PC-9 (cell line): ENCODE measurements around the gene ATG2B. TPM values are rescaled to one million over a fixed set of nuclear protein-coding genes. Genes with fewer than 3 reads are reported as not detected.
A peak's percentile ranks its signal among the peaks of the same experiment; 100 is the strongest.

Source experiments
- Bru-seq: library from RNA; stranded (reverse); fragments of 400-500 nt; gene quantifications from one replicate; lab custom pipeline; 2021; lab: Mats Ljungman, UMichigan
- BruChase-seq, 2 experiments: library from RNA; stranded (reverse); fragments of 400-500 nt; gene quantifications; one replicate each; lab custom pipeline; 2021; lab: Mats Ljungman, UMichigan
- BruUV-seq: library from RNA; stranded (reverse); fragments of 400-500 nt; replicated peaks from 2 replicates; lab custom pipeline; 2021; lab: Mats Ljungman, UMichigan
- CTCF ChIA-PET: fragments of 300-600 bp; sonication (Branson Sonifier 250); formaldehyde crosslinking; loops from one replicate; lab custom pipeline; 2022; ENCODE audit warnings: antibody characterized with exemption; lab: Charles Lee
- POLR2A ChIA-PET: fragments of 300-600 bp; sonication (Branson Sonifier 250); formaldehyde crosslinking; loops from one replicate; lab custom pipeline; 2022; ENCODE audit warnings: antibody characterized with exemption; ENCODE audit not compliant: unreplicated experiment; lab: Charles Lee
- DNase-seq, 2 experiments: peaks; one replicate each; pipeline versions ENCODE4 v3.0.0 to v3.0.0-alpha.2; 2015 to 2022; ENCODE audit warnings: mixed read lengths in 1 of 2
- H2AFZ ChIP-seq: fragments of 200-600 bp; sonication (generic); 2 replicates; pipeline ENCODE4 v1.8.1; 2017; ENCODE audit warnings: antibody characterized with exemption
- H3F3A ChIP-seq: fragments of 200-600 bp; sonication (generic); 2 replicates; pipeline ENCODE4 v1.8.1; 2017; ENCODE audit warnings: antibody characterized with exemption, mild to moderate bottlenecking, low read depth; ENCODE audit not compliant: insufficient read depth
- H3K27ac ChIP-seq: fragments of 200-600 bp; sonication (generic); 2 replicates; pipeline ENCODE4 v1.6.1; 2016; ENCODE audit warnings: mixed run types
- H3K27me3 ChIP-seq: fragments of 200-600 bp; sonication (generic); 2 replicates; pipeline ENCODE4 v1.6.1; 2016; ENCODE audit warnings: low read depth, mixed run types; ENCODE audit not compliant: insufficient read depth
- H3K36me3 ChIP-seq: fragments of 200-600 bp; sonication (generic); 2 replicates; pipeline ENCODE4 v1.6.1; 2016; ENCODE audit warnings: low read depth, mixed run types
- H3K4me1 ChIP-seq: fragments of 200-600 bp; sonication (generic); replicated peaks from 2 replicates; pipeline ENCODE4 v1.6.1; 2016; ENCODE audit warnings: mixed run types; ENCODE audit not compliant: insufficient read depth
- H3K4me2 ChIP-seq: fragments of 200-600 bp; sonication (generic); 2 replicates; pipeline ENCODE4 v1.6.1; 2017; ENCODE audit warnings: mixed run types
- H3K4me3 ChIP-seq: fragments of 200-600 bp; sonication (generic); 2 replicates; pipeline ENCODE4 v1.6.1; 2016; ENCODE audit warnings: mixed run types
- H3K79me2 ChIP-seq: fragments of 200-600 bp; sonication (generic); 2 replicates; pipeline ENCODE4 v1.6.1; 2017; ENCODE audit warnings: low read depth, mixed run types
- H3K9me2 ChIP-seq: fragments of 200-600 bp; sonication (generic); 2 replicates; pipeline ENCODE4 v1.8.1; 2017; ENCODE audit warnings: mild to moderate bottlenecking; ENCODE audit not compliant: insufficient read depth
- H3K9me3 ChIP-seq: fragments of 200-600 bp; sonication (generic); 2 replicates; pipeline ENCODE4 v1.8.1; 2016; ENCODE audit warnings: low read depth; ENCODE audit not compliant: insufficient read depth
- H4K20me1 ChIP-seq: fragments of 200-600 bp; sonication (generic); 2 replicates; pipeline ENCODE4 v1.8.1; 2017; ENCODE audit not compliant: insufficient read depth
- CTCF ChIP-seq: fragments of 200-600 bp; sonication (generic); conservative IDR thresholded peaks from 2 replicates; pipeline ENCODE4 v1.6.1; 2017; ENCODE audit warnings: mixed run types, antibody characterized with exemption, mild to moderate bottlenecking, moderate library complexity
- EZH2 ChIP-seq: fragments of 200-600 bp; sonication (generic); IDR thresholded peaks from 2 replicates; pipeline ENCODE4 v1.8.0; 2017; ENCODE audit warnings: antibody characterized with exemption, low read depth
- intact Hi-C: fragments of 100-400 bp; cut with micrococcal nuclease; formaldehyde crosslinking; loops from one replicate; pipeline ENCODE4 v1.10.0; 2022; ENCODE audit not compliant: unreplicated experiment
- long read RNA-seq: library from polyadenylated mRNA; stranded (forward); transcript quantifications from one replicate; pipeline ENCODE4 v2.0.0, GENCODE V29; 2022
- total RNA-seq: library from RNA; stranded (reverse); gene quantifications from 2 replicates; pipeline ENCODE4 v1.2.3, GENCODE V29; 2021

Gene ATG2B
- 3.9 and 6.6 TPM in 2 replicates for total RNA-seq
- Bru-seq, nascent RNA = percentile 45 among the genes with signal in this experiment
- percentile 57 among the genes with signal in this experiment for BruChase-seq, experiment 1, labeled RNA remaining after a 2-hour chase
- percentile 59 among the genes with signal in this experiment for BruChase-seq, experiment 2, labeled RNA remaining after a 6-hour chase
- long read RNA-seq, partial matches to known transcripts = 0 of 2 reads
- long read RNA-seq, other reads (novel, unspliced or antisense) = 2 of 2 reads

GRCh38 chr14:96362965-96363750, at the start of gene ATG2B, which contains the start of gene GSKIP:
TSS of gene ATG2B (minus strand) at chr14:96363341. CDS start at chr14:96362976, 365 bp downstream.
TSS of gene GSKIP (plus strand) at chr14:96363526. CDS start at chr14:96382248, 18,722 bp downstream.
- H3K4me3 ChIP-seq = peak within 1 kb of the TSS; percentile 95
- intact Hi-C loops = loop anchor here (5.0 kb wide), 1 partner anchor 139 kb away; the partner anchor contains the start of gene PAPOLA
- peaks cover 10% of the 10 kb centered on the region; the same call in 1 of the 2 replicates for H3F3A ChIP-seq

GRCh38 chr14:96410119-96410518, 47.0 kb upstream of the ATG2B start:
- BruUV-seq = no TSS peak
- no peak for DNase-seq
- POLR2A ChIA-PET = no interaction called here
- Histone ChIP-seq H3K27me3 (no peaks in the 10 kb centered on the region), H3K4me1 (peaks cover 14% of the 10 kb centered on the region), H3K4me3 (no peak overlapping the region), H3K4me2 (no peak overlapping the region), H3K27ac (0 out of 2 replicates have a peak overlapping the region, but pooled peaks have one; percentile 12), H3K79me2 (no peaks in the 10 kb centered on the region), H3K9me2 (no peaks in the 10 kb centered on the region), H3K36me3 (no peaks in the 10 kb centered on the region), H3F3A (peaks cover 7% of the 10 kb centered on the region; the same call in 1 of the 2 replicates), H4K20me1 (no peaks in the 10 kb centered on the region), H2AFZ (no peak overlapping the region), H3K9me3 (no peaks in the 10 kb centered on the region)
- intact Hi-C loops = no loop called here
- CTCF ChIA-PET = no interaction called here
- no peak for TF ChIP-seq EZH2
- no peak for TF ChIP-seq CTCF

More at GRCh38 chr14:96362965-96363750, at the start of gene ATG2B, which contains the start of gene GSKIP:
- no peak for TF ChIP-seq CTCF
- no peak for TF ChIP-seq EZH2
- Histone ChIP-seq H3K9me3 (no peaks in the 10 kb centered on the region), H3K4me1 (peaks cover 21% of the 10 kb centered on the region), H3K27ac (peak within 1 kb of the TSS; percentile 16; the same call in 1 of the 2 replicates), H2AFZ (peak within 1 kb of the TSS; percentile 93), H3K4me2 (peak within 1 kb of the TSS; percentile 93), H3K27me3 (no peaks in the 10 kb centered on the region), H3K79me2 (peaks cover 47% of the 10 kb centered on the region), H3K36me3 (no peaks in the 10 kb centered on the region), H4K20me1 (no peaks in the 10 kb centered on the region), H3K9me2 (no peaks in the 10 kb centered on the region)
- no TSS peak for BruUV-seq
- peak; percentile 67 to 72 for DNase-seq
- CTCF ChIA-PET = no interaction called here
- POLR2A ChIA-PET = no interaction called here

GRCh38 chr14:96409701-96410100, 46.6 kb upstream of the ATG2B start:
- Histone ChIP-seq H4K20me1 (no peaks in the 10 kb centered on the region), H3F3A (peaks cover 7% of the 10 kb centered on the region; the same call in 1 of the 2 replicates), H3K4me1 (peaks cover 14% of the 10 kb centered on the region), H3K79me2 (no peaks in the 10 kb centered on the region), H3K9me3 (no peaks in the 10 kb centered on the region), H3K27me3 (no peaks in the 10 kb centered on the region), H3K4me3 (no peak overlapping the region), H2AFZ (no peak overlapping the region), H3K4me2 (peak overlapping the region; percentile 31; the same call in 1 of the 2 replicates), H3K36me3 (no peaks in the 10 kb centered on the region), H3K27ac (0 out of 2 replicates have a peak overlapping the region, but pooled peaks have one; percentile 12), H3K9me2 (no peaks in the 10 kb centered on the region)
- DNase-seq = peak in 1 of 2 experiments; percentile 54
- no peak for TF ChIP-seq CTCF
- no peak for TF ChIP-seq EZH2
- no TSS peak for BruUV-seq
- CTCF ChIA-PET = no interaction called here
- POLR2A ChIA-PET = no interaction called here
- intact Hi-C loops = no loop called here
